ENCODE results near the gene ACVR1B. TPM values are rescaled to one million over a fixed set of nuclear protein-coding genes. Genes with fewer than 3 reads are reported as not detected.

The ACVR1B gene
- total and polyA plus RNA-seq, 9 of the 15 experiments (the other 6 are each of a cell fraction or from before 2014, with no cell fraction given) = 0.97 to 15.1 (median 6.8) TPM

GRCh38 chr12:51980051-51980808, 28.7 kb downstream of the ACVR1B start (continued):
- TF ChIP-seq REST (IDR thresholded peaks at IDR 0.05; ENCODE audit: borderline replicate concordance) = peak; percentile 90
- TF ChIP-seq REST (CRISPR knock-in tag; IDR thresholded peaks at IDR 0.05; ENCODE audit: low read depth) = no peak
- no peak for TF ChIP-seq FOXO4 (CRISPR knock-in tag; IDR thresholded peaks at IDR 0.05)
- no peak for TF ChIP-seq SMAD1 (IDR thresholded peaks at IDR 0.05; ENCODE audit: low read depth, low read length, partially characterized antibody)
- TF ChIP-seq XRCC5 (IDR thresholded peaks at IDR 0.05; ENCODE audit: low read depth, low read length) = 0 out of 2 replicates have a peak, but pooled peaks have one; percentile 40
- TF ChIP-seq ARID1B (IDR thresholded peaks at IDR 0.05) = no peak
- TF ChIP-seq ZNF764 (CRISPR knock-in tag; IDR thresholded peaks at IDR 0.05; ENCODE audit: low read depth) = no peak
- no peak for TF ChIP-seq SRSF9 (IDR thresholded peaks at IDR 0.05; ENCODE audit: borderline replicate concordance, low read depth, low read length)
- TF ChIP-seq CBX2 (IDR thresholded peaks at IDR 0.05; ENCODE audit: insufficient read depth, low read length, poor library complexity, severe bottlenecking) = no peak
- 0 out of 2 replicates have a peak, but pooled peaks have one; percentile 21 for TF ChIP-seq MYC (IDR thresholded peaks at IDR 0.05; ENCODE audit: low read depth, low read length)
- TF ChIP-seq MYC (CRISPR knock-in tag; IDR thresholded peaks at IDR 0.05; ENCODE audit: borderline replicate concordance, low read depth) = no peak
- no peak for TF ChIP-seq HLTF (IDR thresholded peaks at IDR 0.05)
- 0 out of 2 replicates have a peak, but pooled peaks have one; percentile 0 for TF ChIP-seq KLF16 (IDR thresholded peaks at IDR 0.05)
- no peak for TF ChIP-seq ATF1 (CRISPR knock-in tag; IDR thresholded peaks at IDR 0.05)
- no peak for TF ChIP-seq ATF1 (tag; IDR thresholded peaks at IDR 0.05)
- no peak for TF ChIP-seq ZNF507 (tag; conservative IDR thresholded peaks at IDR 0.05)
- peak; percentile 41 for TF ChIP-seq RBM39 (optimal IDR thresholded peaks at IDR 0.05; ENCODE audit: low read depth, low read length)
- peak; percentile 67; the same call in 1 of the 2 replicates for TF ChIP-seq CC2D1A (IDR thresholded peaks at IDR 0.05)
- no peak for TF ChIP-seq ZNF324 (CRISPR knock-in tag; IDR thresholded peaks at IDR 0.05)
